Endothelial cell (in vitro differentiated cells): ENCODE measurements around the gene KIAA1217. TPM values are rescaled to one million over a fixed set of nuclear protein-coding genes. Genes with fewer than 3 reads are reported as not detected.

Experiments
- DNase-seq: peaks from one replicate; pipeline ENCODE4 v3.0.0; 2021; ENCODE audit warnings: low spot score
- H3K27ac Mint-ChIP-seq: one replicate; pipeline ENCODE4 v1.8.0; 2021; ENCODE audit warnings: mixed read lengths, inconsistent platforms; ENCODE audit not compliant: unreplicated experiment
- H3K27me3 Mint-ChIP-seq: one replicate; pipeline ENCODE4 v1.8.0; 2021; ENCODE audit warnings: mild to moderate bottlenecking, moderate library complexity, mixed read lengths, inconsistent platforms; ENCODE audit not compliant: unreplicated experiment
- H3K36me3 Mint-ChIP-seq: one replicate; pipeline ENCODE4 v1.8.0; 2021; ENCODE audit warnings: mild to moderate bottlenecking, low read depth, mixed read lengths, inconsistent platforms; ENCODE audit not compliant: unreplicated experiment
- H3K4me1 Mint-ChIP-seq: one replicate; pipeline ENCODE4 v1.8.0; 2021; ENCODE audit warnings: mild to moderate bottlenecking, mixed read lengths, inconsistent platforms; ENCODE audit not compliant: unreplicated experiment
- H3K4me3 Mint-ChIP-seq: one replicate; pipeline ENCODE4 v1.8.0; 2021; ENCODE audit warnings: mild to moderate bottlenecking, mixed read lengths, inconsistent platforms; ENCODE audit not compliant: unreplicated experiment
- H3K9me3 Mint-ChIP-seq: one replicate; pipeline ENCODE4 v1.8.0; 2021; ENCODE audit warnings: mixed read lengths, inconsistent platforms; ENCODE audit not compliant: unreplicated experiment
- CTCF ChIP-seq: fragments of 200-600 bp; sonication (generic); IDR thresholded peaks from one replicate; pipeline ENCODE4 v1.5.0; 2021; ENCODE audit warnings: antibody characterized with exemption; ENCODE audit not compliant: unreplicated experiment
- total RNA-seq: library from RNA; stranded (reverse); fragmentation: NEBNext Ultra II Directional; extraction: Animal tissue kit (Norgen Biotek cat#: 25700); gene quantifications from one replicate; pipeline ENCODE4 v1.2.1, GENCODE V29; 2021; ENCODE audit not compliant: unreplicated experiment

KIAA1217 gene
- total RNA-seq, 1 donor from 2014 or later, result 70.8 TPM

GRCh38 chr10:24313283-24313682, 104.3 kb downstream of the KIAA1217 start:
- H3K36me3 Mint-ChIP-seq, result no peaks in the 10 kb centered on the region
- H3K4me3 Mint-ChIP-seq, result no peak overlapping the region
- H3K4me1 Mint-ChIP-seq, result peaks cover 15% of the 10 kb centered on the region
- TF ChIP-seq CTCF, result no peak
- DNase-seq, result no peak
- H3K27me3 Mint-ChIP-seq, result peaks cover 2% of the 10 kb centered on the region
- H3K9me3 Mint-ChIP-seq, result no peaks in the 10 kb centered on the region
- H3K27ac Mint-ChIP-seq, result no peak overlapping the region

DNA sequence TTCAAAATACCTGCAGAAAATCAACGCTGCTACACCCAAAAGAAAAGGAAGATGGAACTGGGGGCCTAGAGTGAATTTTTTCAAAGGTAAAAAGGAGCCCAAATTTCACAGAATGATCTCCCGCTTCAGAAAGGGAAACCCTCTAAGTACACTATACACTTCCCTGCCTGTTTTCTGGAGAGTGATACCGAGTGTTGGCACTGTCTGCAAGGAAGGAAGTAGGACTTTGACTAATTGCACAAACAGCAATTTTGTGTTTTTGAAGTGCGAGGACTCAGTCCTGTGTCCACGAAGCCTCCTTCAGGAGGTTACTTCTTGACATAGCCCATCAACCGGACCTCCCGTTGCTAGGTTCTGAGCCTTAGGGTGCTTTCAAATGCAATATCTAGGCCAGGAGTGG, 106.3 kb downstream of the KIAA1217 start:
- no peaks in the 10 kb centered on the region for H3K9me3 Mint-ChIP-seq
- H3K27ac Mint-ChIP-seq, result no peak overlapping the region
- TF ChIP-seq CTCF, result no peak
- DNase-seq, result no peak
- no peaks in the 10 kb centered on the region for H3K36me3 Mint-ChIP-seq
- H3K27me3 Mint-ChIP-seq, result peaks cover 2% of the 10 kb centered on the region
- H3K4me1 Mint-ChIP-seq, result peaks cover 6% of the 10 kb centered on the region
- no peak overlapping the region for H3K4me3 Mint-ChIP-seq

DNA sequence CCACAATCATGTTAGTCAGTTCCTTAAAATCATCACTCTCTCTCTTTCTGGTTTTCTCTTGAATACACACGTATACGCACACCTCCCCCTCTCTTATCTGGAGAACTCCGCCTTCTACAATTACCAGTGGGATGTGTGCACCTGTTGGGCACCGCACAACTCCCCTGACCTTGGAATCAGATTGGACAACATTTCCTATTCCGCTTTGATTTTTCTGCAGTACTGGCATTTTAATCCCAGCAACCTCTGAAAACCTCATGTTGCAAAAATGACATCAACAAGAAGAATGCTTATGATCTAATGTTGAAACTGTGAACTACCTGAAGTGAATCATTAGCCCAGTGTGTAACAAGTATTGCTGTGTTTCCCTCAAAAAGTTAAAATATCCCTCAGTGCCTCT, 109.6 kb downstream of the KIAA1217 start:
- DNase-seq, result no peak
- Mint-ChIP-seq H3K4me1 (peaks cover 11% of the 10 kb centered on the region), H3K4me3 (no peak overlapping the region), H3K36me3 (peaks cover 2% of the 10 kb centered on the region), H3K27ac (no peak overlapping the region), H3K9me3 (no peaks in the 10 kb centered on the region), H3K27me3 (no peaks in the 10 kb centered on the region)
- TF ChIP-seq CTCF, result no peak

DNA sequence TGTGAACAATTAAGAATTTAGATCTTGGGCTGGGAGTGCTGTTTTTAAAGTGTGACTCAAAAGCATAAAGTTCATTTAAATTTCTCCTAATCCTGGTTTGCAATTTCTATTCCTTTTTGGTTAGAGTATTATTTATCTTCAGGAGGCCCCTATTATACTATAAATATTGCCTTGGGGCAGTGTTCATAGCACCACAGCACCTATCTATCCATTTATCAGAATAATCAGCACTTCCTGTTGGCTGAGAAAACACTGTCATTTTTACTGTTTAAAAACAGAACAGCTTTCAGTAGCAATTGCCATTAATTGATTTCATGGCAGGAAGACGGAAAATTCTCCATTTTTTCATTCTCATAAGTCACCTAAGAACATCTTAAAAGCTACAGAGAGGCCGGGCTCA, 111.4 kb downstream of the KIAA1217 start:
- TF ChIP-seq CTCF, result no peak
- no peaks in the 10 kb centered on the region for H3K27me3 Mint-ChIP-seq
- no peaks in the 10 kb centered on the region for H3K9me3 Mint-ChIP-seq
- H3K4me1 Mint-ChIP-seq, result peaks cover 9% of the 10 kb centered on the region
- peaks cover 4% of the 10 kb centered on the region for H3K36me3 Mint-ChIP-seq
- H3K4me3 Mint-ChIP-seq, result no peak overlapping the region
- DNase-seq, result no peak
- H3K27ac Mint-ChIP-seq, result no peak overlapping the region

GRCh38 chr10:24324651-24325050, 115.7 kb downstream of the KIAA1217 start:
- no peak for DNase-seq
- H3K4me1 Mint-ChIP-seq, result peaks cover 7% of the 10 kb centered on the region
- H3K4me3 Mint-ChIP-seq, result no peak overlapping the region
- no peaks in the 10 kb centered on the region for H3K27me3 Mint-ChIP-seq
- H3K9me3 Mint-ChIP-seq, result peaks cover 6% of the 10 kb centered on the region
- H3K36me3 Mint-ChIP-seq, result peaks cover 19% of the 10 kb centered on the region
- TF ChIP-seq CTCF, result no peak
- no peak overlapping the region for H3K27ac Mint-ChIP-seq
